Measurements from ENCODE around the gene LNX1.

DNA sequence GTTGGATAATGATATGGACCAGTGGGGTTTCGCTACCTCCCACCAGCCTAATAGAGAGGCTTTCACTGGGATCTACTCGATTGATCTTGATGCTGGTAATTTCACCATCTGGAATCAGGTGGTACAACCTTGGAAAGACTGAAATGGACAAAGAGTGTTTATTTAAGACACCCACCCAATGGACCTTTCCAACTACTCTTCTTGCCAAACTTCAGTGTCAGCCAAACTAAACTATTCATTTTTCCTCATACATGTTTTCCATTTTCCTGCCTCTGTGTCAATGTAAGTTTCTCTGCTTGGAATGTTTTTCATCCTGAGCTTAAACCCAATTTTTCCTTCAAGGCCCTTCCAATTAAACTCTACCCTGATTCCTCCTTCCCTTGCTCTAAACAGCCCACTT, 92.6 kb downstream of the LNX1 start:
- no peak for TF ChIP-seq MAZ (IDR thresholded peaks at IDR 0.05; ENCODE audit: borderline replicate concordance, low read depth, low read length)
- no peak for TF ChIP-seq MAZ (CRISPR knock-in tag; IDR thresholded peaks at IDR 0.05; ENCODE audit: low read depth)
- TF ChIP-seq NR3C1 (CRISPR knock-in tag; IDR thresholded peaks at IDR 0.05): no peak
- no peak for TF ChIP-seq ESRRA (CRISPR knock-in tag; IDR thresholded peaks at IDR 0.05; ENCODE audit: low read depth)
- TF ChIP-seq, protein P1, sequence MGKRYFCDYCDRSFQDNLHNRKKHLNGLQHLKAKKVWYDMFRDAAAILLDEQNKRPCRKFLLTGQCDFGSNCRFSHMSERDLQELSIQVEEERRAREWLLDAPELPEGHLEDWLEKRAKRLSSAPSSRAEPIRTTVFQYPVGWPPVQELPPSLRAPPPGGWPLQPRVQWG (CRISPR knock-in tag; IDR thresholded peaks at IDR 0.05; ENCODE audit: borderline replicate concordance, low read depth): no peak
- no peak for TF ChIP-seq BRCA1 (CRISPR knock-in tag; IDR thresholded peaks at IDR 0.05)
- TF ChIP-seq CBX5 (CRISPR knock-in tag; IDR thresholded peaks at IDR 0.05; ENCODE audit: borderline replicate concordance): no peak
- TF ChIP-seq ZBTB8A (CRISPR knock-in tag; IDR thresholded peaks at IDR 0.05; ENCODE audit: borderline replicate concordance, low read depth): no peak
- TF ChIP-seq, protein P2, sequence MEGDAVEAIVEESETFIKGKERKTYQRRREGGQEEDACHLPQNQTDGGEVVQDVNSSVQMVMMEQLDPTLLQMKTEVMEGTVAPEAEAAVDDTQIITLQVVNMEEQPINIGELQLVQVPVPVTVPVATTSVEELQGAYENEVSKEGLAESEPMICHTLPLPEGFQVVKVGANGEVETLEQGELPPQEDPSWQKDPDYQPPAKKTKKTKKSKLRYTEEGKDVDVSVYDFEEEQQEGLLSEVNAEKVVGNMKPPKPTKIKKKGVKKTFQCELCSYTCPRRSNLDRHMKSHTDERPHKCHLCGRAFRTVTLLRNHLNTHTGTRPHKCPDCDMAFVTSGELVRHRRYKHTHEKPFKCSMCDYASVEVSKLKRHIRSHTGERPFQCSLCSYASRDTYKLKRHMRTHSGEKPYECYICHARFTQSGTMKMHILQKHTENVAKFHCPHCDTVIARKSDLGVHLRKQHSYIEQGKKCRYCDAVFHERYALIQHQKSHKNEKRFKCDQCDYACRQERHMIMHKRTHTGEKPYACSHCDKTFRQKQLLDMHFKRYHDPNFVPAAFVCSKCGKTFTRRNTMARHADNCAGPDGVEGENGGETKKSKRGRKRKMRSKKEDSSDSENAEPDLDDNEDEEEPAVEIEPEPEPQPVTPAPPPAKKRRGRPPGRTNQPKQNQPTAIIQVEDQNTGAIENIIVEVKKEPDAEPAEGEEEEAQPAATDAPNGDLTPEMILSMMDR (CRISPR knock-in tag; IDR thresholded peaks at IDR 0.05): no peak
- no peak for TF ChIP-seq MEIS2 (CRISPR knock-in tag; IDR thresholded peaks at IDR 0.05)
- TF ChIP-seq ZNF441 (CRISPR knock-in tag; IDR thresholded peaks at IDR 0.05; ENCODE audit: borderline replicate concordance): no peak
- TF ChIP-seq SMAD1 (CRISPR knock-in tag; IDR thresholded peaks at IDR 0.05; ENCODE audit: borderline replicate concordance, low read depth): no peak
- TF ChIP-seq KAT8 (CRISPR knock-in tag; IDR thresholded peaks at IDR 0.05): no peak

All from HepG2 (cell line).